Activated naive CD8-positive, alpha-beta T cell treated with anti-CD3 and anti-CD28 coated beads, Interleukin-2, amount 10 ng/mL, durations not matched to agents 7 days and 5 days (primary cell): ENCODE data around the gene CLEC4C. TPM values are rescaled to one million over a fixed set of nuclear protein-coding genes. Genes with fewer than 3 reads are reported as not detected.
"Not testable (repeated sequence)": the region's sequence is repeated elsewhere in the genome, so short reads cannot be mapped to it uniquely, and the experiment has no call there.

Experiments
- ATAC-seq: fragments of 150-1000 bp; cut with Tn5 transposase; one replicate; pipeline ENCODE4 v1.10.0; 2021; ENCODE audit warnings: low read depth, moderate library complexity
- POLR2A ChIA-PET: fragments of 350-600 bp; sonication (Branson Sonifier 250); formaldehyde crosslinking; loops from one replicate; lab custom pipeline; 2021; ENCODE audit warnings: antibody characterized with exemption; lab: Charles Lee
- DNase-seq: peaks from one replicate; pipeline ENCODE4 v3.0.0; 2021
- H3K27ac Mint-ChIP-seq: one replicate; pipeline ENCODE4 v1.8.0; 2022; ENCODE audit warnings: mild to moderate bottlenecking, mixed read lengths
- H3K27me3 Mint-ChIP-seq: one replicate; pipeline ENCODE4 v1.8.0; 2022; ENCODE audit warnings: mild to moderate bottlenecking, moderate library complexity, mixed read lengths
- H3K36me3 Mint-ChIP-seq: one replicate; pipeline ENCODE4 v1.8.0; 2021; ENCODE audit warnings: mild to moderate bottlenecking, mixed read lengths
- H3K4me1 Mint-ChIP-seq: one replicate; pipeline ENCODE4 v1.8.0; 2021; ENCODE audit warnings: mixed read lengths
- H3K4me3 Mint-ChIP-seq: one replicate; pipeline ENCODE4 v1.8.0; 2022; ENCODE audit warnings: mild to moderate bottlenecking, moderate library complexity, mixed read lengths
- H3K9me3 Mint-ChIP-seq: one replicate; pipeline ENCODE4 v1.8.0; 2021; ENCODE audit warnings: mixed read lengths
- total RNA-seq, 2 experiments: library from RNA; stranded (reverse); gene quantifications; one replicate each; pipeline ENCODE4 v1.2.3, GENCODE V29; 2021

Gene CLEC4C
- not detected for total RNA-seq

GRCh38 chr12:7747246-7747645 is at the start of gene CLEC4C:
CLEC4C (minus strand) TSS chr12:7747375; CDS start chr12:7747348, 27 bp downstream.
- H3K36me3 Mint-ChIP-seq, result no peaks in the 10 kb centered on the region
- POLR2A ChIA-PET, result interaction anchor here (0.6 kb wide), 1 partner anchor 119 kb away, joined by 3 read pairs; no protein-coding TSS in a partner anchor
- peaks cover 2% of the 10 kb centered on the region for H3K9me3 Mint-ChIP-seq
- H3K4me3 Mint-ChIP-seq, result no peak within 1 kb of the TSS
- ATAC-seq, result no peak
- no peak for DNase-seq
- no peaks in the 10 kb centered on the region for H3K27me3 Mint-ChIP-seq
- no peaks in the 10 kb centered on the region for H3K4me1 Mint-ChIP-seq
- no peak within 1 kb of the TSS for H3K27ac Mint-ChIP-seq

DNA sequence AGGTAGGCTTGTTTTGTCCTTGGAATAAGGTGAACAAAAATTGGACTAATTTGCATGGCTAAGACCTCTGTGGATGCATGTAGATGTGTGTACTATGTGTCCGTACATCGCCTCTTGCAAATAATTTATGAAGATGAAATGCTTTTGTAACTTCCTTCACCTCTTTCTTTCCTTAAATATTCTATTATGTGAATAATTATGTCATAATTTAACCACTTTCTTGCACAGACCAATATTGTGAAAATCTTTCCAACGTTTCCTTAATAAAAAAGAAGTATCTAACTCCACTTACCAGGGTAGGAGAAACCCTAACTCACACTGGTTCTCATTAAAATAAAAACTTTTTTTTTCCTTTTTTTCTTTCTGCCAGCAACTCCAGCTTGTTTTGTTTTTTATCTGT is 46.0 kb upstream of the CLEC4C start:
- POLR2A ChIA-PET, result no interaction called here

GRCh38 chr12:7788884-7789528 is 41.8 kb upstream of the CLEC4C start, which contains the start of gene NANOG:
NANOG (plus strand) TSS chr12:7789402; CDS start chr12:7789615, 213 bp downstream.
- H3K4me3 Mint-ChIP-seq, DNase-seq, H3K9me3 Mint-ChIP-seq, H3K27me3 Mint-ChIP-seq, ATAC-seq, H3K36me3 Mint-ChIP-seq, H3K4me1 Mint-ChIP-seq, POLR2A ChIA-PET, H3K27ac Mint-ChIP-seq: not testable (repeated sequence)

More for the DNA sequence above, 46.0 kb upstream of the CLEC4C start:
- H3K27me3 Mint-ChIP-seq, result peaks cover 6% of the 10 kb centered on the region
- H3K36me3 Mint-ChIP-seq, result no peaks in the 10 kb centered on the region
- no peak overlapping the region for H3K27ac Mint-ChIP-seq
- ATAC-seq (no peak), DNase-seq (no peak)
- H3K4me1 Mint-ChIP-seq, result no peaks in the 10 kb centered on the region
- no peaks in the 10 kb centered on the region for H3K9me3 Mint-ChIP-seq
- no peak overlapping the region for H3K4me3 Mint-ChIP-seq

GRCh38 chr12:7788294-7788660 is 41.1 kb upstream of the CLEC4C start:
- no peak overlapping the region for H3K27ac Mint-ChIP-seq
- H3K36me3 Mint-ChIP-seq, result no peaks in the 10 kb centered on the region
- no peaks in the 10 kb centered on the region for H3K4me1 Mint-ChIP-seq
- H3K27me3 Mint-ChIP-seq, result peaks cover 2% of the 10 kb centered on the region
- no peak for ATAC-seq
- DNase-seq, result no peak
- H3K4me3 Mint-ChIP-seq, result no peak overlapping the region
- POLR2A ChIA-PET, result no interaction called here
- no peaks in the 10 kb centered on the region for H3K9me3 Mint-ChIP-seq

GRCh38 chr12:7787574-7788293 is 40.6 kb upstream of the CLEC4C start:
- POLR2A ChIA-PET, result no interaction called here
- DNase-seq (no peak), ATAC-seq (no peak)
- Mint-ChIP-seq H3K4me3 (no peak overlapping the region), H3K4me1 (no peaks in the 10 kb centered on the region), H3K36me3 (no peaks in the 10 kb centered on the region), H3K27ac (no peak overlapping the region), H3K27me3 (peaks cover 2% of the 10 kb centered on the region), H3K9me3 (no peaks in the 10 kb centered on the region)

GRCh38 chr12:7784701-7785100 is 37.5 kb upstream of the CLEC4C start:
- Mint-ChIP-seq H3K9me3 (no peaks in the 10 kb centered on the region), H3K4me3 (no peak overlapping the region), H3K27me3 (peaks cover 2% of the 10 kb centered on the region), H3K27ac (no peak overlapping the region), H3K36me3 (no peaks in the 10 kb centered on the region), H3K4me1 (no peaks in the 10 kb centered on the region)
- POLR2A ChIA-PET, result no interaction called here
- no peak for DNase-seq
- ATAC-seq, result no peak

- H3K27me3 Mint-ChIP-seq, ATAC-seq, H3K9me3 Mint-ChIP-seq, H3K4me3 Mint-ChIP-seq, POLR2A ChIA-PET, H3K4me1 Mint-ChIP-seq, H3K36me3 Mint-ChIP-seq, DNase-seq, H3K27ac Mint-ChIP-seq: not testable (repeated sequence)
Measured at GRCh38 chr12:7783433-7783832, 36.3 kb upstream of the CLEC4C start.

- POLR2A ChIA-PET, result no interaction called here
- no peak for DNase-seq
- Mint-ChIP-seq H3K4me3 (no peak overlapping the region), H3K27me3 (peaks cover 2% of the 10 kb centered on the region), H3K9me3 (no peaks in the 10 kb centered on the region), H3K27ac (no peak overlapping the region), H3K4me1 (no peaks in the 10 kb centered on the region), H3K36me3 (no peaks in the 10 kb centered on the region)
- no peak for ATAC-seq
Measured at GRCh38 chr12:7782055-7782454, 34.9 kb upstream of the CLEC4C start.

DNA sequence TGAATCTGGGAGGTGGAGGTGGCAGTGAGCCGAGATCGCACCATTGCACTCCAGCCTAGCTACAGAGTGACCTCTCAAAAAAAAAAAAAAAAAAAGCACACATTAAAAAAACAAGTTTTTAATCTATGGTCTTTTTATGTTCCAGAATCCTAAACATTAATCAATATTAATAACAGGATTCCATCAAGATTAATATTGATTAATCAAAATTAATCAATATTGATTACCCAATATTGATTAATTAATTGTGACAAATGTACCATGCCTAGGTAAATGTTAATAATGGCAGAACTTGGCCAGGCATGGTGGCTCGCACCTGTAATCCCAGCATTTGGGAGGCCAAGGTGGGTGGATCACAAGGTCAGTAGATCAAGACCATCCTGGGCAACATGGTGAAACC is 34.1 kb upstream of the CLEC4C start:
- Mint-ChIP-seq H3K9me3 (no peaks in the 10 kb centered on the region), H3K4me3 (no peak overlapping the region), H3K36me3 (no peaks in the 10 kb centered on the region), H3K27me3 (no peaks in the 10 kb centered on the region), H3K27ac (no peak overlapping the region), H3K4me1 (no peaks in the 10 kb centered on the region)
- DNase-seq (no peak), ATAC-seq (no peak)
- POLR2A ChIA-PET, result no interaction called here

DNA sequence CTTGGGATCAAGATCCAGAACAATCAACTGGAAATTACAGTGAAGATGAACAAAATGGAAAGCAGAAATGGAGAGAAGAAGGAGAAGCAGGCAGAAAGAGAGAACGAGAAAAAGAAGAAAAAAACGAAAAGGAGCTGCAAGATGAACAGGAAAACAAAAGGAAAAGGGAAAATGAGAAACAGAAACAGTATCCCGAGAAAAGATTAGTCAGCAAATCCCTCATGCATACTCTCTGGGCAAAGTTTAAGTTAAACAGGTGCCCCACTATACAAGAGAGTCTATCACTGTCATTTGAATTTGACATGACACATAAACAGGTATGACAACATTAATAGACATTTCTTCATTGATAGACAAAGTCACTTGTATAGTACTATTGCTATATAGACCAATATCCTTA is 22.8 kb upstream of the CLEC4C start:
- ATAC-seq (no peak), DNase-seq (no peak)
- POLR2A ChIA-PET, result no interaction called here
- H3K4me1 Mint-ChIP-seq, result no peaks in the 10 kb centered on the region
- H3K36me3 Mint-ChIP-seq, result no peaks in the 10 kb centered on the region
- H3K27me3 Mint-ChIP-seq, result peaks cover 2% of the 10 kb centered on the region
- no peak overlapping the region for H3K27ac Mint-ChIP-seq
- H3K4me3 Mint-ChIP-seq, result no peak overlapping the region
- H3K9me3 Mint-ChIP-seq, result no peaks in the 10 kb centered on the region

- no peaks in the 10 kb centered on the region for H3K36me3 Mint-ChIP-seq
- H3K9me3 Mint-ChIP-seq, result no peaks in the 10 kb centered on the region
- DNase-seq, result no peak
- peaks cover 4% of the 10 kb centered on the region for H3K4me1 Mint-ChIP-seq
- POLR2A ChIA-PET, result no interaction called here
- H3K4me3 Mint-ChIP-seq, result no peak overlapping the region
- H3K27ac Mint-ChIP-seq, result no peak overlapping the region
- ATAC-seq, result no peak
- peaks cover 5% of the 10 kb centered on the region for H3K27me3 Mint-ChIP-seq
Measured at GRCh38 chr12:7758766-7759140, 11.6 kb upstream of the CLEC4C start.

DNA sequence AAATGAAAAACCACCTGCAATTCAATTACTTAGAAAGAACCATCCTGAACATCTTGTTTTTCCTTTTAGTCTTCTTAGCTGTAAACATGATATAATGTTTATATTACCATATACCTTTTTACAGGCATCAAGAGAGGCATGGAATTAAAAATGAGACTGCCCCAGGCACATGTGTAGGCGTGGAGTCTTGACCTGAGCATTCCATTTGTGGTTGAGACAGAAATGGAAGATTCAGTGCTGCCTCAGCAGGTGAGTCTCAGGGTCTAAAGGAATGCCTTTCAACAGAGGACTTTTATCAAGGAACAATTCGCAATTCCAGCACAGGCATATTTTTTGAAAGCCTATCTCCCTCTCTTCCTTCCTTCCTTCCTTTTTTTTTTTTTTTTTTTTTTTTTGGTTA is 9.8 kb upstream of the CLEC4C start:
- Mint-ChIP-seq H3K36me3 (no peaks in the 10 kb centered on the region), H3K4me3 (no peak overlapping the region), H3K9me3 (no peaks in the 10 kb centered on the region), H3K27ac (no peak overlapping the region), H3K4me1 (peaks cover 9% of the 10 kb centered on the region), H3K27me3 (peaks cover 5% of the 10 kb centered on the region)
- POLR2A ChIA-PET, result no interaction called here
- DNase-seq (no peak), ATAC-seq (no peak)

GRCh38 chr12:7755668-7756067 is 8.5 kb upstream of the CLEC4C start:
- POLR2A ChIA-PET, H3K27me3 Mint-ChIP-seq, ATAC-seq, DNase-seq, H3K36me3 Mint-ChIP-seq, H3K4me1 Mint-ChIP-seq, H3K9me3 Mint-ChIP-seq: not testable (repeated sequence)
- peak overlapping the region; percentile 62 for H3K4me3 Mint-ChIP-seq
- peak overlapping the region; percentile 33 for H3K27ac Mint-ChIP-seq
